CD4-positive, alpha-beta memory T cell (primary cell): ENCODE results near the gene USF2. TPM values are rescaled to one million over a fixed set of nuclear protein-coding genes. Genes with fewer than 3 reads are reported as not detected.
A peak's percentile ranks its signal among the peaks of the same experiment; 100 is the strongest.
"Not testable (repeated sequence)": the region's sequence is repeated elsewhere in the genome, so short reads cannot be mapped to it uniquely, and the experiment has no call there.

Source experiments
- CTCF ChIA-PET: fragments of 350-600 bp; sonication (Branson Sonifier 250); formaldehyde crosslinking; loops from one replicate; lab custom pipeline; 2021; ENCODE audit warnings: inconsistent platforms; ENCODE audit not compliant: partially characterized antibody; lab: Charles Lee
- POLR2A ChIA-PET: fragments of 350-600 bp; sonication (Branson Sonifier 250); formaldehyde crosslinking; loops from one replicate; lab custom pipeline; 2021; ENCODE audit not compliant: partially characterized antibody; lab: Charles Lee
- DNase-seq, 5 donors: peaks; one replicate each; pipeline versions ENCODE4 v3.0.0 to v3.0.0-alpha.2; 2020 to 2022; ENCODE audit warnings: mixed read lengths in 1 of 5
- H3K27ac ChIP-seq: one replicate; pipeline ENCODE4 v1.7.0; 2013; ENCODE audit warnings: low read depth, low read length
- H3K27me3 ChIP-seq: 2 replicates; pipeline ENCODE4 v1.7.0; 2013; ENCODE audit warnings: mild to moderate bottlenecking, low read length, moderate library complexity; ENCODE audit not compliant: insufficient read depth
- H3K36me3 ChIP-seq: 2 replicates; pipeline ENCODE4 v1.7.0; 2013; ENCODE audit warnings: mild to moderate bottlenecking, low read length, moderate library complexity; ENCODE audit not compliant: insufficient read depth
- H3K4me1 ChIP-seq: 2 replicates; pipeline ENCODE4 v1.7.0; 2013; ENCODE audit warnings: mild to moderate bottlenecking, low read length, moderate library complexity; ENCODE audit not compliant: insufficient read depth
- H3K4me3 ChIP-seq, 2 donors: one replicate each; pipeline ENCODE4 v1.7.0; 2013; ENCODE audit warnings: low read length in 2 of 2, mild to moderate bottlenecking in 1 of 2
- H3K9me3 ChIP-seq, 2 donors: one replicate each; pipeline ENCODE4 v1.7.0; 2013; ENCODE audit warnings: low read length in 2 of 2, control low read depth in 1 of 2; ENCODE audit not compliant: control insufficient read depth in 1 of 2
- H3K27ac Mint-ChIP-seq, 7 donors: one replicate each; pipeline ENCODE4 v1.8.0; 2020 to 2021; ENCODE audit warnings: mixed read lengths in 7 of 7, mild to moderate bottlenecking in 6 of 7, inconsistent platforms in 3 of 7, moderate library complexity in 3 of 7
- H3K27me3 Mint-ChIP-seq, 2 donors: one replicate each; pipeline ENCODE4 v1.8.0; 2020 to 2021; ENCODE audit warnings: mixed read lengths in 2 of 2
- H3K36me3 Mint-ChIP-seq, 2 donors: one replicate each; pipeline ENCODE4 v1.8.0; 2020 to 2021; ENCODE audit warnings: mixed read lengths in 2 of 2, inconsistent platforms in 1 of 2, mild to moderate bottlenecking in 1 of 2
- H3K4me1 Mint-ChIP-seq, 4 donors: one replicate each; pipeline ENCODE4 v1.8.0; 2020 to 2021; ENCODE audit warnings: mixed read lengths in 4 of 4, mild to moderate bottlenecking in 1 of 4
- H3K4me3 Mint-ChIP-seq, 8 donors: one replicate each; pipeline ENCODE4 v1.8.0; 2020 to 2021; ENCODE audit warnings: mixed read lengths in 8 of 8, mild to moderate bottlenecking in 7 of 8, moderate library complexity in 6 of 8, inconsistent platforms in 3 of 8
- H3K9me3 Mint-ChIP-seq, 8 donors: one replicate each; pipeline ENCODE4 v1.8.0; 2020 to 2021; ENCODE audit warnings: mixed read lengths in 8 of 8, mild to moderate bottlenecking in 5 of 8, inconsistent platforms in 3 of 8, moderate library complexity in 1 of 8
- intact Hi-C: fragments of 100-400 bp; cut with micrococcal nuclease; formaldehyde crosslinking; loops from one replicate; pipeline ENCODE4 v1.15.1; 2023
- polyA plus RNA-seq, 2 donors: library from polyadenylated mRNA; unstranded; fragments of 300-500 nt; fragmentation: Illumina TruSeq; gene quantifications; one replicate each; pipeline ENCODE4 v1.2.3, GENCODE V29; 2021
- total RNA-seq, 2 experiments: library from RNA; stranded (reverse); gene quantifications; one replicate each; pipeline ENCODE4 v1.2.3, GENCODE V29; 2021

The USF2 gene
- total and polyA plus RNA-seq, 4 experiments from 2014 or later: 2.2 to 216 (median 107) TPM

GRCh38 chr19:35229601-35230000 is 39.2 kb upstream of the USF2 start:
- H3K27ac Mint-ChIP-seq: no peak overlapping the region
- intact Hi-C loops: no loop called here
- H3K4me3 Mint-ChIP-seq: no peak overlapping the region
- Histone ChIP-seq H3K4me3 (no peak overlapping the region), H3K9me3 (no peaks in the 10 kb centered on the region), H3K27ac (no peak overlapping the region), H3K27me3 (no peaks in the 10 kb centered on the region), H3K4me1 (peaks cover 10% of the 10 kb centered on the region), H3K36me3 (no peaks in the 10 kb centered on the region)
- peaks cover 0 to 5% (median 0%) of the 10 kb centered on the region in 8 donors for H3K9me3 Mint-ChIP-seq
- DNase-seq: no peak
- H3K27me3 Mint-ChIP-seq: no peaks in the 10 kb centered on the region
- peaks cover 2 to 16% (median 10%) of the 10 kb centered on the region in 4 donors for H3K4me1 Mint-ChIP-seq
- CTCF ChIA-PET: no interaction called here
- POLR2A ChIA-PET: no interaction called here
- H3K36me3 Mint-ChIP-seq: no peaks in the 10 kb centered on the region

GRCh38 chr19:35231956-35232645 is 36.7 kb upstream of the USF2 start:
- H3K27me3 Mint-ChIP-seq: no peaks in the 10 kb centered on the region
- CTCF ChIA-PET: interaction anchor here (1.5 kb wide), 1 partner anchor 10 kb away, joined by 4 read pairs; no protein-coding TSS in a partner anchor

DNA sequence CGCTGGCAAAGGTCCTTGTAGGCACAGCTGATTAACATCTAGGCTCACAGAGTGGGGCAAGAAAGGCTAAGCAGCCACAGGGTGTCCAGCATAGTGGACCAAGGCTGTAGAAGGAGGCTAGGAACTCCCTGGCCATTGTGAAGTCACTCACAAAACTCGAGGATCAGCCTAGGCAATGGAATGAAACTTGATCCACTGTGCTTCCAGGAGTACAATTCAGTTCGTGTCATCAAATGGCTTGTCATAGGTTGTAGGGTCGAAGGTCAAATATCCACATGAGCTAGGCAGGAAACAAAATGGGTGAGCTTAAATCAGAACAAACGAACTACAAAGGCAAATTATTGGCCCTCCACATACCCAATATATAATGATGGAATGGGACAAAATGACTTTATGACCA is 35.9 kb upstream of the USF2 start:
- Mint-ChIP-seq H3K36me3 (no peaks in the 10 kb centered on the region), H3K9me3 (peaks cover 0 to 4% (median 1%) of the 10 kb centered on the region in 8 donors), H3K27ac (peak overlapping the region in 3 of 7 donors; percentile 76 to 78 (median 77)), H3K4me3 (no peak overlapping the region), H3K4me1 (peaks cover 4 to 10% (median 10%) of the 10 kb centered on the region in 4 donors), H3K27me3 (no peaks in the 10 kb centered on the region)
- H3K9me3 ChIP-seq: no peaks in the 10 kb centered on the region
- H3K4me1 ChIP-seq: peaks cover 6% of the 10 kb centered on the region
- no peak overlapping the region for H3K4me3 ChIP-seq
- ChIA-PET POLR2A (interaction anchor here (0.6 to 13.3 kb wide), 3 partner anchors 20 to 37 kb away, joined by 3 to 217 read pairs (median 11); partner anchors contain the start of gene USF2), CTCF (interaction anchor here (0.7 to 2.1 kb wide), 4 partner anchors 10 to 262 kb away, joined by 3 to 6 read pairs (median 4); no protein-coding TSS in a partner anchor)
- no peaks in the 10 kb centered on the region for H3K36me3 ChIP-seq
- intact Hi-C loops: no loop called here
- no peak overlapping the region for H3K27ac ChIP-seq
- H3K27me3 ChIP-seq: no peaks in the 10 kb centered on the region
- DNase-seq: no peak

More at GRCh38 chr19:35231956-35232645, 36.7 kb upstream of the USF2 start:
- no peaks in the 10 kb centered on the region for H3K36me3 Mint-ChIP-seq
- peaks cover 2 to 8% (median 7%) of the 10 kb centered on the region in 4 donors for H3K4me1 Mint-ChIP-seq
- Histone ChIP-seq H3K4me1 (peaks cover 6% of the 10 kb centered on the region), H3K27ac (no peak overlapping the region), H3K36me3 (no peaks in the 10 kb centered on the region), H3K27me3 (no peaks in the 10 kb centered on the region), H3K9me3 (no peaks in the 10 kb centered on the region), H3K4me3 (no peak overlapping the region)
- DNase-seq: no peak
- POLR2A ChIA-PET: interaction anchor here (0.8 kb wide), 1 partner anchor 18 kb away, joined by 3 read pairs; no protein-coding TSS in a partner anchor
- no peak overlapping the region for H3K27ac Mint-ChIP-seq
- intact Hi-C loops: no loop called here
- no peak overlapping the region for H3K4me3 Mint-ChIP-seq
- H3K9me3 Mint-ChIP-seq: peaks cover 0 to 4% (median 1%) of the 10 kb centered on the region in 8 donors

DNA sequence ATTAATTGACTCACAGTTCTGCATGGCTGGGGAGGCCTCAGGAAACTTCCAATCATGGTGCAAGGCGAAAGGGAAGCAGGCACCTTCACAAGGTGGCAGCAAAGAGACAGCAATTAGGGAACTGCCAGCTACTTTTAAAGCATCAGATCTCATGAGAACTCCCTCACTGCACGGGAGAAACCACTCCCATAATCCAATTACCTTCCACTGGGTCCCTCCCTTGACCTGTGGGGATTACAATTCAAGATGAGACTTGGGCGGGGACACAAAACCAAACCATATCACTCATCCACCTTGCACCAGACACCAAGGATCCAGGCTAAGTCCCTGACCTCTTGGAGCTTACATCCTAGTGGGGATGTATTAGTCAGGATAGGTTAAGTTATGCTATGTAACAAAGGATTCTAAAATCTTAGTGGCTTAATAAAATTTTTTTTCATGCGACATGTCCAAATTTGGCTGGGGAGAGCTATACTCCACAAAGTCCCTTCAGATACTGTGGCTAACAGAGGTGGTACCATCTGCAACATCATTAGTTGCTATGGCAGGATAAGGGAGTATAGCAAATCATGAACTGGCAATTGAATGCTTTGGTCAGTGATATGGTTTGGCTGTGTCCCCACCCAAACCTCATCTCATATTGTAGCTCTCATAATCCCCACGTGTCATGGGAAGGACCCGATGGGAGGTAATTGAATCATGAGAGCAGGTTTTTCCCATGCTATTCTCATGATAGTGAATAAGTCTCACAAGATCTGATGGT is 31.9 kb upstream of the USF2 start:
- ChIA-PET CTCF (interaction anchor here (1.0 to 4.6 kb wide), 19 partner anchors 14 to 274 kb away, joined by 3 to 25 read pairs (median 5); partner anchors contain the start of genes FXYD5 and FXYD7), POLR2A (interaction anchor here (0.7 to 13.3 kb wide), 16 partner anchors 10 to 95 kb away, joined by 3 to 217 read pairs (median 4); partner anchors contain the start of genes FXYD7 and HAMP)
- Histone ChIP-seq H3K36me3 (no peaks in the 10 kb centered on the region), H3K9me3 (no peaks in the 10 kb centered on the region), H3K27me3 (no peaks in the 10 kb centered on the region), H3K4me1 (peaks cover 34% of the 10 kb centered on the region), H3K4me3 (no peak overlapping the region), H3K27ac (no peak overlapping the region)
- H3K36me3 Mint-ChIP-seq: peaks cover 1 to 12% of the 10 kb centered on the region in 2 donors
- H3K4me1 Mint-ChIP-seq: peaks cover 20 to 42% (median 37%) of the 10 kb centered on the region in 4 donors
- peak overlapping the region in 5 of 7 donors; percentile 30 to 93 (median 59) for H3K27ac Mint-ChIP-seq
- peak in 3 of 5 donors; percentile 34 to 38 (median 36) for DNase-seq
- H3K9me3 Mint-ChIP-seq: peaks cover 0 to 16% (median 7%) of the 10 kb centered on the region in 8 donors
- H3K27me3 Mint-ChIP-seq: no peaks in the 10 kb centered on the region
- intact Hi-C loops: loop anchor here (2.0 kb wide), 1 partner anchor 32 kb away; the partner anchor contains the start of gene USF2
- H3K4me3 Mint-ChIP-seq: no peak overlapping the region

GRCh38 chr19:35239597-35239996 is 29.2 kb upstream of the USF2 start:
- H3K36me3 ChIP-seq, H3K4me3 ChIP-seq, H3K27me3 Mint-ChIP-seq, intact Hi-C loops, DNase-seq, H3K27me3 ChIP-seq, H3K9me3 ChIP-seq: not testable (repeated sequence)
- Mint-ChIP-seq H3K4me3 (peak overlapping the region in 6 of 8 donors; percentile 62 to 87 (median 76)), H3K4me1 (peaks cover 20 to 43% (median 38%) of the 10 kb centered on the region in 4 donors), H3K36me3 (peaks cover 1 to 12% of the 10 kb centered on the region in 2 donors), H3K27ac (peak overlapping the region; percentile 83 to 98 (median 94)), H3K9me3 (peaks cover 0 to 18% (median 8%) of the 10 kb centered on the region in 8 donors)
- CTCF ChIA-PET: interaction anchor here (0.6 to 2.2 kb wide), 7 partner anchors 21 to 255 kb away, joined by 3 to 15 read pairs (median 6); partner anchors contain the start of gene FXYD7
- peaks cover 35% of the 10 kb centered on the region for H3K4me1 ChIP-seq
- POLR2A ChIA-PET: interaction anchor here (0.6 to 13.3 kb wide), 16 partner anchors 11 to 223 kb away, joined by 3 to 217 read pairs (median 8); partner anchors contain the start of genes FAM187B, FXYD5, FXYD7 and USF2
- H3K27ac ChIP-seq: peak overlapping the region; percentile 42

GRCh38 chr19:35240327-35240726 is 28.4 kb upstream of the USF2 start:
- intact Hi-C loops: loop anchor here (1.0 kb wide), 2 partner anchors 8 to 26 kb away; no protein-coding TSS in a partner anchor
- peaks cover 35% of the 10 kb centered on the region for H3K4me1 ChIP-seq
- H3K9me3 ChIP-seq: no peaks in the 10 kb centered on the region
- Mint-ChIP-seq H3K36me3 (peaks cover 1 to 12% of the 10 kb centered on the region in 2 donors), H3K27ac (peak overlapping the region; percentile 83 to 98 (median 94)), H3K4me3 (peak overlapping the region; percentile 11 to 87 (median 72)), H3K4me1 (peaks cover 20 to 43% (median 38%) of the 10 kb centered on the region in 4 donors), H3K9me3 (peaks cover 0 to 18% (median 8%) of the 10 kb centered on the region in 8 donors), H3K27me3 (peaks cover 0 to 2% of the 10 kb centered on the region in 2 donors)
- no peak overlapping the region for H3K4me3 ChIP-seq
- ChIA-PET CTCF (interaction anchor here (1.2 to 2.8 kb wide), 9 partner anchors 22 to 255 kb away, joined by 4 to 15 read pairs (median 7); partner anchors contain the start of genes FXYD5 and FXYD7), POLR2A (interaction anchor here (1.1 to 13.3 kb wide), 17 partner anchors 11 to 222 kb away, joined by 3 to 217 read pairs (median 6); partner anchors contain the start of genes FAM187B, FXYD5, FXYD7 and USF2)
- H3K36me3 ChIP-seq: no peaks in the 10 kb centered on the region
- peak; percentile 67 to 80 (median 71) for DNase-seq
- peak overlapping the region; percentile 42 for H3K27ac ChIP-seq
- no peaks in the 10 kb centered on the region for H3K27me3 ChIP-seq
